AG20443 (cell line): ENCODE measurements around the gene TNC.

Experiments used
- DNase-seq: peaks from one replicate; pipeline ENCODE4 v3.0.0; 2012; ENCODE audit warnings: low spot score, mixed read lengths

TNC gene

DNA sequence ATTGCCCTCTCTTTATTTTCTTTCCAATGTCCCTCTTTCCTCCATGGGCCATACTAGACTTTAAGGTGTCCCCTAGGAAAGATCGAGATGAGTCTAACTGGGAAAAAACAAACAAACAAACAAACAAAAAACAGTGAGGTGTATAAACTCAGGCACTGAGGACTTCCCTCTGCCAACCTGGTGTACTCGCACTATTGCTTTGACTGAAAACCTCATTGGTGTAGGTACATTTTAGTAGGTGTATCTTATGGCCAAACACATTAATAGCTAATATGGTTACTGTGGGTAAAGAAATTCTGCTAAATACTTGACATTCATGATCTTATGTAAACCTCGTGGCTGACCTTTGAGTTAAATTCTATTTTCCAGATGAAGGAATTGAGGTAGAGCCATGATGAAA, 74.3 kb downstream of the TNC start:
- no peak for DNase-seq

DNA sequence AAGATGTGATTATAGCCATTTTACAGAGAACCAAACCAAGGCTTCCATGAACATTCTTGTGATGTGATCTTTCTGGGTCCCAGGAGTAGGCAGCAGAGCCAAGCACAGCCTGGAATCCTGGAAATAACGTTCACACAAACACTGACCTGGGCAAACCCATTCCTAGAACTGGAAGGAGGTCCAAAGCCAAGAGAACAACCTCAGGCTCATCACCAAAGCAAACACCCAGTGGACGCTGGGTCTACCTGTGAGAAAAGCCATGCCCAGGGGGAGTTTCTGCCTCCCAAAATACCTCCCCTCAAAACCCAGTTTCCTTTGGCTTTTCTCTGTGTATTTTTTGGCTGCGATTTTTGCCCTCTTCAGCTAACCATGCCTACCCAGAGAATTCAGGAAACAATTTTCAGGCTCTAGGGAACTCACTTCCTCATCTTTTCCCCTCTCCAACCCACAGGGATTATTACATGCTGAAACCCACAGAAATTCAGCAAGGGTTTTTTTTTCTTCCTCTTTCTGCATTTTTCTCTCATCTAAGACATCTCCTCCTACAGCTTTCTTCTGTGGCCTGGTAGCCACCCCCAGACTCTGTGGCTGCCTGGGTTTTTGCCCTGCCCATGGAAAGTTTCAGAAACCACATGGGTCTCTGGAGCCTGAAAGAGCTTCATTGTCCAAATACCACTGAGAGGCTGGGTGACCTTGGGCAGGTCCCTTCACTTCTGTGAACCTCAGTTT, 75.0 kb downstream of the TNC start:
- DNase-seq: peak; percentile 33

DNA sequence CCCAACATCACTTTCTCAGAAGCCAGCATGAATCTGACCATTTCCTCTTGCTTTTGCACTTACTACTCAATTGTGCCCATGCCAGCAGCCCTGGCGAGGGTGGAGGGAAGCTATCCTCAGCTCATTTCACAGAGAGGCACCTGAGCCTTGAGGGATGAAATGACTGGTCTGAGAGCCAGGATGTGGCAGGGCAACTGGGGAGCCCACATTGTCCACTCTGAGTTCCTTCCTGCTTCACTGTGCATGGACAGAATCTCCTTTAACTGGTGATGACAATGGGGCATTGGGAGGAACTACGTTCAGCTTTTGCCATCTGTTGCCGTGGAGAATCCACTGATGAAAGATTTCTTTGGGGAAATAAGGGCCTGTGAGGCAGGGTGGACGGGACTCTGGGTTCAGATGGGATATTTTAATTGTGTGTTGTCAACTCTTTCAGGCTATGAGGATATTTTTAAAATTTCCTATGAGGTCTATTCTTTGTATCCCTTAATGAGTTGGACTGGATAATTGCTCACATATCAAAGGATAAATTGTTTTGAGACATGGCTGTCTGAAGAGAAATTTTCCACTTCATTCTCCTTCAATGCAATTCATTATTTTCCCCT, 78.3 kb downstream of the TNC start:
- DNase-seq: no peak

DNA sequence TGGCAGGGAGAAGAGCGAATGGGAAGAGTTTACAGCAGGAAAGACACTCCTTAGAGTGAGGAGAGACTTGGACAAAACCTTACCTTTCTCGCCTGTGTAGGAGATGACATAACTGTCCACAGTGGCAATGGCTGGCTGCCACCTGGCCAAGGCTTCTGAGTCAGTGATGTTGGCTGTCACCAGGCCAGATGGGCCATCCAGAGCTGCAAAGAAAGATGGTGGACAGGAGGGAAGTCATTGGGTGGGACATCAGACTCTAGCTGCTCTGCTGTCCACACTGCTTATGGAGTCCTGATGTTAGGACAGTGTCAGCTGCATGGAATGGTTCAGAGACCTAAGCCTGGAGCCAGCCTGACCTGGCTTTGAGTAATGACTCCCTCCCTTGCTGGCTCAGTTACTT, 79.8 kb downstream of the TNC start:
- no peak for DNase-seq

DNA sequence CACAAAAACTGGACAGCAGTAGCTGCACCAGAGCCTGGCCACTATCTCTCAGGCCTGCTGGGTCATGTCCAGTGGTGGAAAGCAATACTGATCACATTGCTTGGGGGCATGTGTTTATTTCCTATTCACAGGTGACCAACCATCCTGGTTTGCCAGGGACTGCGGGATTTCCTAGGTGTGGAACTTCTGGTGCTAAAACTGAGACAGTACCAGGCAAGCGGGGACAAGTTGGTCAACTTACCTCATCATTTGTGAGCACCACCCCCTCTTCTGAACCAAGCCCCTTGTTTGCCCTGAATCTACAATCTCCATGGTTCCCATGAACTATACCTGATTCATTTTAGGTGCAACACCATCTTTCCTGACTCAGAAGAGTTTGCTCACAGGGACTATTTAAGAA, 81.3 kb downstream of the TNC start:
- no peak for DNase-seq

DNA sequence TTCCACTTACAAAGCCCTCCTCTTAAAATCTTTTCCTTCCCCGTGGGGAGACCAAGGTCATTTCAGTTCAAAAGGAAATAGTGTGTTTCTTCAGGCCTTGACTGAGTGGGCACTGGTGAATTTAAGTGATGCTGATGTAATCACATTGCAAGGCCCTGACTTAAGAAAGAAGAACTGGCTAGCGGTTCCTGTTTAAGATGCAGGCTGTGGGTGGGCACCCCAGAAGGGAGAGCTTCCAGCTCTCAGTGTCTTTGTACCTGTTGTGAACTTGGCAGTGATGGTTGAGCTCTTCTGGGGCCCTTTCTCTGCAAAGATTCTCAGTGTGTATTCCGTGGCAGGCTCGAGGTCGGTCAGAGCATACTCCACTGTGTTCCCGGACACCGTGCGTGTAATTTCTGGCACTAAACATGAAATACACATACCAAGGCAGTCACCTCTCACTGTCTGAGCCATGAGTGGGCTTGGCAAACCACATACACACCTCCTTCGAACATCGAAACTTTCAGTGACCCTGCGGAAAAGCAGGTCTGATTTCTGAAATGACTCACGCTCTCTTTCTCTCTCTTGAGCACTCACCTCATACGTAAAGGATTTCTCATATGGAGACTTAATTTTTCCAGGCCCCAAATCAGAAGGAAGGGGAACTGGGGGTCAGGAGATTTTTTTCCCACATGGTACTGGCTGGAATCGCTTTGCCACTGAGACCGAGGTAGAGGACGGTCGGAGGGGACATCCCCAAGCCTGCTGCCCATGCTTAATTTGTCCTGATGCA, 81.9 kb downstream of the TNC start:
- DNase-seq: peak; percentile 57

DNA sequence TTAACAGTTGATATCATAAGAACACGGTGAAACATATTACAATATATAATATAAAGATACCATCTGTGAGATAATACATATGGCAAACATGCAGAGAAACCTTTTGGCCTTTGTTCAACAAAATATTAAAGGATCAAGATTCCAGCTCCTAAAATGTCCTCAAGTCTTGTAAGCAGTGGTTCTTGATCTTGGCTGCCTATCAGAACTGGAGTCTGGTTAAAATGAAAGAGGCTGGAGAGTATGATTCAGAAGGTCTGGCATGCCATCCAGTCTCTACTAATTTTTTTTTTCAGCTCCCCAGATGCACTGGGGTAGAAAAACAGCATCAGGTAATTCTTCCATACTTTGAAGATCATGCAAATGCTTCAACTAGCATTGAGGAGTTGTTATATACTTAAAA, 83.2 kb downstream of the TNC start:
- DNase-seq: peak; percentile 84

DNA sequence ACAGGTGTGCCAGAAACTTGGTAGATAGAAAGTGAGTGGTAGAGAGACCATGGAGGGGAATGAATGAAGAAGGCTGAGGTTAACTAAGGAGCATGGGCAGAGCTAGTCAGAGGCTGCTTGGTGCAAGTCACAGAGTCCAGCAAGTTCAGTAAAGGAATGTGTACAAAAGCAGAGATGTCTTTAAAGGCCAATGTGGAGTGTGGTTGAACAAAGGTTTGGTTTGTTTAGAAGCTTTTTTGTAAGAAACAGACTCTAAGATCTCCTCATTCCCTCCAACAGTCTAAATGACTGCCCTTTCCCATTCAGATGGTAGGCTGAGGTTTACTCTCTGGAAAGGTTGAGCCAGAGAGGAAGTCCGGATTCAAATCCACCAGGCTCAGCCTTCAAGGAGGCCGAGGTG, 84.2 kb downstream of the TNC start:
- no peak for DNase-seq

DNA sequence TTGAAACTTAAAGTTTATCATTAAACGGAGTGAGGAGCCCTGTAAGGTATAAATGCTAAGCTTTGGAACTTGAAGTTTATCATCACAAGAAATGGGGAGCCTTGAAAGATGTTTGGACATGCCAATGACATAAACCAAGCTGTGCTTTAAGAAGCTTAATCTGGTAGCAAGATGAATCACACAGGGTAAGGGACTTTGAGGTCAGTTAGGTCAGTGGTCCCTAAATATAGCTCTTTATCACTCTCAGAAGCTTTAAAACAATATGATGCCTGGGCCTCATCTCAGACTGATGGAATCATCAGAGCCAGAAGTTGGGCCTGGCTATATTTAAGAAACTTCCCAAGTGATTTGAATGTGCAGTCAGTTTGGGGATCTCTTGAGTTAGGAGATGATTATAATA, 85.7 kb downstream of the TNC start:
- DNase-seq: no peak

DNA sequence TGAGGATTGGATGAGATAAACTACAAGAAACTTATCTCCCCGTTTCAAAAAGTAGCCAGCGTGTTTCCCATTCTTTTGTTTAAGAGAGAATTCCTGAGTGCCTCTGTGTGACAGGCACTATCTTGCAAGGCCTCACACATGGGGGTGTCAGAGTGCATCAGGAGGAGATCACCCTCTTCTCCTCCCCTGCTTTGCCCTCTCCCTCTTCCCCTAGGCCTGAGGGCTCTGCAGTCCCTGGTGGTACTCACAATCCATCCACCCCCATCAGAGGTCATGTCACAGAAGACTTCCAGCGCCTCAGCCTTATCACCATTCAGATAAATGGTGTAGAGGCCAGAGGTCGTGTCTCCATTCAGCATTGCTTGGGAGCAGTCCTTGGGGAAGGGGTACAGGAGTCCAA, 88.0 kb downstream of the TNC start:
- DNase-seq: no peak

DNA sequence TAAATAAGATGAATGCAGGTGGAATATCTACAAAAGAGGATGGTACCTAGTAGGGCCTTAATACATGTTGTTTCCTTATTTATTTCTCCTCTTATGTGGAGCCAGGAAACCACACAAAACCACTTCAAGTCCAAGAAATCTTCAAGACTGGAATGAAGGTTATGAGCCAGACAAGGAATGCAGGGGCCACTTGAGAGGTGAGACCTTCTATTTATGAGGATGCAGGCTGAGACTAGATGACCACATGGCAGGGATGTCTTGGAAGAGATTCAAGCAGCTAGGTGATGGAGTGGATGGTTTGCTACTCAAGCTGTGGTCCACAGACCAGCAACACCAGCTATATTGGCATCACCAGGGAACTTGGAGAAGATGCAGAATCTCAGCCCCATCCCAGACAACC, 92.2 kb downstream of the TNC start:
- DNase-seq: no peak

DNA sequence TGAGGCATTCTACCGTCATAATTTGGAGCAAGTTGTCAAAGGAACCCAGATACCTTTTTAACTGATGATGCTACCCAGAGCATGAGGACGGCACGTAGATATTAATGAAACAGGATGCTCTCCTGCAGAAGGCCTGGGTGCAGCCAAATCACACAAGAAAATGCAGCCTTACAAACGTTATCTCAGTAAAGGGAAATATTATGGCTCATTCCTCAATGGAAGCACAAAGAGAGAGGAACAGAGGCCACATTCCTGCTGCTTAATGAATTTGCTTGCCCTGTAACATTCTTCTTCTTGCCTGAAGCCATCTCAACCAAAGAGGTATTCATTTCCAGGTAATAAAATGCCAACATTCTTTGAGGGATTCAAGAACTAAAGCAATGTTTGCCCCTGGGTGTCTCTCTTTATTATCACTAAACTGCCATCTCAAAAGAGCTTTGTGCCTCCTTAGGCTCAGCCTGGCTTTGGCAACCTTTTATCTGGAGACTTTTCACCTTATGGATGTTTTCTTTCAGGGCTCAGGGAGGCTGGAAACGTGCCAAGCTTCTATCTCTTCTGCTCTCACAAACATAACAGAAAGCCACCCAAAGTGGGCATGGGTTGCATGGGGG, 92.9 kb downstream of the TNC start:
- DNase-seq: no peak

DNA sequence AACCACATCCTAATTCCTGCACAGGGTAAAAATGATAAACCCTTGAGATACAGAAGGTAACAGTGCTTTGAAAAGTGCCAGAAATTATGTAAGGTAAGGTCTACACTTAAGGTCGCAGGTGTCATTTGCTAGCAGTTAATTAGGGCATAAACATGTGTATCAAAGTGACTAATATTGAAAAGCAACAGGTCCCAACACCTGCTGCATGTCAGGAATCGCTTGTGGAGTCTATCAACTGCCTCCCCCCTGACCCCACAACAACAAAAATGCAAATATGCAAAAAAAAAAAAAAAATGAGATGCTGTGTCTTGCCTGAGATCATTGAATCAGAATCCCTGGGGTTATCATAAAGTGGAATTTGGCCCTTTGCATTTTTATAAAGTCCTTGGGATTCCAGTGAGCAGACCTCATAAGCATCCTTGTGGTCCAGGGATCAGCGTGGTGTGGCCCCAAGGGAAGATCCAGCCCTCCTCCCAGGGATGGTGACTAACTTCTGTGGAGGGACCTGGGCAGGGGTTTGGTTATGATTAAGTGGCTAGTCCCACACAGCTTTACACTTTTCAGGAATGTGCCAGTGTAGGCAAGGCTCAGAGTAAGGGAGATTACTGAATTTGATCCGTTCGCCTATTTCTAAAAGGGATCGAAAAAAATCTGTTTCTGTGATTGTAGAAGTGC, 95.1 kb downstream of the TNC start:
- peak; percentile 94 for DNase-seq

DNA sequence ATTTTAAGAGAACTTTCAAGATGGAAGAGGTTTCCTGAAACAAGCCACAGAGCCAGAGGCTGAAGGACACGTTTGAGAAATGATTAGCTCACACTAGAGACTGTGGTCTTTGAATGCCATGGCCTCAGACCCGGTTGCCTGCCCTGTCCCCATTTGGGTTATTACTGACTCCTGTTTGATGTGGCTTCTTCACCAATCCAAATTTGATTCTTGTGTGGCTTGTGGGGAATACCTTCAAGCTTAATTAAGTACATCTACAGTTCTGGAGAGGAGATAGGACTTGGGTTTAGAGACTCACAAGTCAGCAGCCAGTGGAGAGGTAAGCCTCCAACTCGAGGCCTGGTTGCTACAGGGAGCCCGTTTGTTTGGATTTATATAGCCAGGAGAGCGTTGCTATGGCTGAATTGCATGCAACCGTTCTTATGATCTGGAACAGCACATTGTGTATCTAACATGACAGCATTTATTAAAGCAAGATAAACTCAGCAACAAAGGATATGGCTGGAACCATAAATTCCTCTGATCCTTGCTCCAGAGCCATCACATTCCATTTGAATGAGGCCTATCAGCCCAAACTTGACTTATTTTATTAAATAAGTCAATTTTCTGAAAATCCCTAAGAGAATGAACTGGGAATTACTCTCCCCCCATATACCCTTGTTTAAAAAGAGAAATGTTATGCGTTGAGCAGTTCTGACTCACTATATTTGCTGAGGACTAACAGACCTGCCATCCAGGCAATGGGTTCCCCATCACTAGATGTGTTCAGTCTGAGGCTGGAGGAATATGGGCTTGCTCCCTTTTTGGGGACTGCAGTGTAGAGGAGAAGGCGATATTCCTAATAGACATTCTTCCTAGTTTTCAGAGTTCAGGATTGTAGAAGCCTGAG, 99.2 kb downstream of the TNC start:
- peak; percentile 80 for DNase-seq

DNA sequence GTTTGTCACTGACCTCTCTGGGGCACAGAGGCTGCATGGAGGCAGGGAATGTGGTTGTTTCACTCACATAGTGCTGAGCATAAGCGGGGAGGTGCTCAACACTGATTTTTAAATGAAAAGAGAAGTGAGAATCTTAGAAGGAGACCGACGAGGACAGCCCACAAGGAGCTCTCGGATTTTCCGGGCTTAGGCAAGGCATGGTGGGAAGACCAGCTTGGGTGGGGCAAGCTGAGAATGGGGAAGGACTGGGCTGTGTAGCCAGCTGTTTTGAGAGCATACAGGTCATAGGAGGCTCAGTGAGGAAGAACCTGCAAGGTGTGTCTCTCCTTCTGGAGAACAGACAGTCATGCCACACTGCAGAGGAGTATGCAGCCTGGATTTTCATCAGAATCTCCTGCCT, 101.6 kb downstream of the TNC start:
- DNase-seq: no peak

DNA sequence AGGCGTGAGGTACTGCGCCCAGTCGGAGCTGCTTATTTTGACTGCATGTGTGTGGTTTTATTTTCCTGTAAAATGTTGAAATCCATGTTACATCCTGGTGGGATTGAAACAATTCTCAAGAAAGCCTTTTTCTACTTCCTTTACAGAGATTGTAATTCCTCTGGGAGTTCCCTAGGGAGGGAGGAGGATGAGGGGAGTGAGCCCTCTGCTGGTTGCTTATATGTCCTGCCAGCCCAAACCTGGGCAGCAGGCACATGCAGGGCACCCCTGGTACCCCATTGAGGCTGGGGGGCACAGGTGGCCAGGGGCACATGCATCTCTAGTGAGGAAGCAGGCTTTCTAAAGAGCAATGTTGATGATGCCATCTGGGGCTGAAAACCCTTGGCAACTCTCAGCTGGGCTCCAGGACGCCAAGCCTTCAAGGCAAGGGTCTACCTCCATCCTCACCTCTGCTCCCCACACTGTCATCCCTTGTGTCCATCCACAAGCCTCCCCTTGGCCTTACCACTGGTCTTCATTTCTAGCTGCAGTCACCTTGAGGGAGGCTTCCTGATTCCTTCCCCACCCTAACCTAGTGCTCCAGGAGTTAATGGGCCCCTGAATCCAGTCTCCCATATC, 102.8 kb downstream of the TNC start:
- DNase-seq: peak; percentile 54

DNA sequence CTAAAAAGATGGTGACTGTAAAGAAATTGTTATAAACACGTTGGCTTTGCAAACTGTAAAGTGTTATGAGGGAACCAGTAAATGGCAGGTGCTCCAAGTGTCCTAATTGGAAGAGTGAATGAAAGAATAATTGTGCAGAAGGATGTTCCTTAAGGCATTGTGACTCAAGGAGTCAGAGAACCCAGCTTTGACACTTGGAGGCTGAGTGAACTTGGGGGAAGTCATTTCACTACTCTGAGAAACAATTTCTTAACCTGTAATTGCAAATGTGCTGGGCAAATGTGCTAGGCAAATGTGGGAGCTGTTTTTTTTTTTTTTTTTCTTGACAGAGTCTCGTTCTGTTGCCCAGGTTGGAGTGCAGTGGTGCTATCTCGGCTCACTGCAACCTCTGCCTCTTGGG, 103.5 kb downstream of the TNC start:
- DNase-seq: no peak

DNA sequence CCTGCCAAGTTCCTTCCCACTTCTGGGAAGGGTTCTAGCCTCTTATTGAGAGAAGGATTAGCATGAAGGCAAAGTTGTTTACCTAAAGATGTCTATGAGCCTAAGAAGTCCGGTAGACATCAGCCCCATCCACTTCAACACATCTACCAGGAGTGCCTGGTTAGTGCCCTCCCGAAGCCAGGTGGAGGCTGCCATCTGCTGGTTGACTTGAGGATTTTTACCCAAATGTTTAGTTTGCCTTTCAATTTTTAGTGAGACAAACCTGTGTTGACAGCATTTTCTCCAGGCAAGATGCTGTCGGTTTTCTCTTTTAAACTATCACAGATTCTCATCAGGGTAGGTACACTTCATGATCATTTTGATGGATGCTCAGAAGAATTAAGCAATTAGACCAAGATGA, 104.0 kb downstream of the TNC start:
- peak; percentile 83 for DNase-seq

DNA sequence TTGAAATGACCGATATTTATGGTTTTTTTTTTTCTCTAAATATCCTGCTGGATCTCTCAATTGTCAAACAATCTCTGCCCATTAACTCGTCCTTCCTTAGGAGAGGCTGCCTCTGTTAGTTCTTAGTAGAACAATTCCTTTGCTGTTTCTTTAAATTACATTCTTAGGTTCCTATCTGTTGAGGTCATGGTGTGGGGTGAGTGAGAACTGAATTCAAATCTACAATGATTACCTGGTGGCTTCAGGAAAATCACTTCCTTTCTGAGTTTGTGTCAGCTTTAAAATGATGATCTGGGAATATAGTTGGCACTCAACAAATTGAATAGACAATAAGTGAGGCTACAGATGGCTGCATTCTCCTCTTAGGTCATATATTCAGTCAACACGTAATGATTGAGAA, 105.5 kb downstream of the TNC start:
- no peak for DNase-seq

DNA sequence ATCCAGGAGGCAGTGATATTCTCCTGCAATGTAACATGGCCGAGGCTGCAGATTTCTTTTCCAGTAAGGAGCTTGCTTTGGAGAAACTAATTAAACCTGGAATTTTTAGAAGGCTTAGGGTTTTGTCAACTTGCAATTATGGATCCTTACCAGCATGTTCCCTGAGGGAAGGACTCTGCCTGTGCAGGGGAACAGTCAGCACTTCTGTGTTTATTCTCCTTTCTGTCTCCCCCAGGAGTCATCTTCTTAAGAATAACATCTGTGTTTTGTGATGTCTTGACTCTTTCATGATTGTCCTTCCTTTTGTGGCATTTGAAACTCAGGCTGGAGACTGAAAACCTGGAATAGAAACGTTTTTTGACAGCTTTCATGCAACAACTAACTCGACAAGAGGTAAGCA, 107.1 kb downstream of the TNC start:
- DNase-seq: no peak
